IPS-20b (cell line): Measurements from ENCODE around the gene PFDN2.

Source experiments
- H3K27ac ChIP-seq: one replicate; pipeline ENCODE4 v1.5.1; 2013; ENCODE audit warnings: low read length
- H3K27me3 ChIP-seq: 2 replicates; pipeline ENCODE4 v1.6.1; 2013; ENCODE audit warnings: mild to moderate bottlenecking, low read length, inconsistent platforms; ENCODE audit not compliant: insufficient read depth
- H3K36me3 ChIP-seq: 2 replicates; pipeline ENCODE4 v1.6.1; 2013; ENCODE audit warnings: low read depth, mild to moderate bottlenecking, inconsistent platforms, low read length, moderate library complexity; ENCODE audit not compliant: insufficient read depth
- H3K4me1 ChIP-seq: 2 replicates; pipeline ENCODE4 v1.6.1; 2013; ENCODE audit warnings: mild to moderate bottlenecking, control low read depth, inconsistent platforms, low read length, moderate library complexity; ENCODE audit not compliant: insufficient read depth
- H3K4me3 ChIP-seq: 2 replicates; pipeline ENCODE4 v1.5.1; 2013; ENCODE audit warnings: mild to moderate bottlenecking, low read length, inconsistent platforms
- H3K9ac ChIP-seq: 2 replicates; pipeline ENCODE4 v1.6.1; 2013; ENCODE audit warnings: low read depth, mild to moderate bottlenecking, inconsistent platforms, low read length, moderate library complexity
- H3K9me3 ChIP-seq: 2 replicates; pipeline ENCODE4 v1.6.1; 2013; ENCODE audit warnings: mild to moderate bottlenecking, low read depth, low read length, inconsistent platforms; ENCODE audit not compliant: insufficient read depth

Gene PFDN2

GRCh38 chr1:161084597-161084988, 33.2 kb downstream of the PFDN2 start:
- H3K27ac ChIP-seq, result no peak overlapping the region
- no peaks in the 10 kb centered on the region for H3K9me3 ChIP-seq
- 0 out of 2 replicates have a peak, but pooled peaks cover 4% of the 10 kb centered on the region for H3K4me1 ChIP-seq
- no peak overlapping the region for H3K9ac ChIP-seq
- H3K4me3 ChIP-seq, result no peak overlapping the region
- H3K36me3 ChIP-seq, result no peaks in the 10 kb centered on the region
- H3K27me3 ChIP-seq, result no peaks in the 10 kb centered on the region

DNA sequence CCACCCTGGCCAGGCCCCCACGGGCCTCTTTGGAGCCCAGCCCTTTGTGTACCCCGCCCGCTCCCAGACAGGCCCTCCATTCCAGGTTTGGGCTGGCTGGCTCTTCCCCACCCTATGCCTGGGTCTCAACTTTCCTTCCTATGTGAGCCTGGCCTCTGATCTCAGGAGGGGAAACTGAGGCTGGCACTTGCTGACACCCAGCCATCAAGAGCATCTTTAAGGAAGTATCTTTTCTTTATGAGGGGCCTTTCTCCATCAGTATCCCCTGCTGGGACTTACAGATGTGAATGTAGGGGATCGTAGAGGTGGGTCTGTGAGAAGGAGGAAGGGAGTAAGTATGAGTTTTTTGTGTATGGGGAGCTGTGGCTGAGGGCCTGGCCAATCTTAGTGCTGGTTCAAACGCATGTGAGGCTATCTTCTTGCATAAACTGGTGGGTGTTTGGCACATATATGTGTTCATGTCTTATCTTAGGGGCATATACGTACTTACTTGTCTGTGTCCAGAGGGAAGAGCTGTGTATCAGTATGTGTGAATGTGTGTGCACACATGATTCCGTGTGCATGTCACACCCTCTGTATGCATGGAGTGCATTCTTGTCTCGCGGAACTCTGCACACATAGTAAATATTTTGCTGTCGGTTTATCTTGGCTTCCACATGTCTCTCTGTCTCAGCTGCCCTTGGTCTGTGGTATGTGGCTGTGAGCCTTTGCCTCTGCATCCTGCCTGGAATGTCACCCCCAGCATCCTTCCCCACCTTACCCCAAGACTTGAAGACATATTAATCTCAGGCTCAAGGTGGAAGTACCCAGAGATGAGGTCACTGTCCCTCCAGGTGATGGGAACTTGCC, 33.9 kb downstream of the PFDN2 start:
- Histone ChIP-seq H3K27me3 (no peaks in the 10 kb centered on the region), H3K36me3 (no peaks in the 10 kb centered on the region), H3K27ac (no peak overlapping the region), H3K4me1 (0 out of 2 replicates have a peak, but pooled peaks cover 4% of the 10 kb centered on the region), H3K9me3 (no peaks in the 10 kb centered on the region), H3K9ac (no peak overlapping the region), H3K4me3 (no peak overlapping the region)

GRCh38 chr1:161082996-161083747, 34.7 kb downstream of the PFDN2 start:
- H3K9me3 ChIP-seq, result no peaks in the 10 kb centered on the region
- H3K27ac ChIP-seq, result no peak overlapping the region
- no peak overlapping the region for H3K4me3 ChIP-seq
- no peak overlapping the region for H3K9ac ChIP-seq
- 0 out of 2 replicates have a peak, but pooled peaks cover 4% of the 10 kb centered on the region for H3K4me1 ChIP-seq
- H3K27me3 ChIP-seq, result no peaks in the 10 kb centered on the region
- no peaks in the 10 kb centered on the region for H3K36me3 ChIP-seq

GRCh38 chr1:161082483-161082882, 35.4 kb downstream of the PFDN2 start:
- H3K27ac ChIP-seq, result no peak overlapping the region
- no peaks in the 10 kb centered on the region for H3K27me3 ChIP-seq
- no peaks in the 10 kb centered on the region for H3K36me3 ChIP-seq
- no peaks in the 10 kb centered on the region for H3K9me3 ChIP-seq
- H3K9ac ChIP-seq, result no peak overlapping the region
- no peak overlapping the region for H3K4me3 ChIP-seq
- 0 out of 2 replicates have a peak, but pooled peaks cover 4% of the 10 kb centered on the region for H3K4me1 ChIP-seq

GRCh38 chr1:161081519-161081918, 36.3 kb downstream of the PFDN2 start:
- no peak overlapping the region for H3K4me3 ChIP-seq
- no peak overlapping the region for H3K27ac ChIP-seq
- H3K27me3 ChIP-seq, result no peaks in the 10 kb centered on the region
- 0 out of 2 replicates have a peak, but pooled peaks cover 4% of the 10 kb centered on the region for H3K4me1 ChIP-seq
- no peak overlapping the region for H3K9ac ChIP-seq
- H3K9me3 ChIP-seq, result no peaks in the 10 kb centered on the region
- H3K36me3 ChIP-seq, result no peaks in the 10 kb centered on the region

GRCh38 chr1:161080441-161081405, 37.1 kb downstream of the PFDN2 start:
- H3K4me1 ChIP-seq, result 0 out of 2 replicates have a peak, but pooled peaks cover 4% of the 10 kb centered on the region
- H3K36me3 ChIP-seq, result no peaks in the 10 kb centered on the region
- no peak overlapping the region for H3K9ac ChIP-seq
- no peak overlapping the region for H3K27ac ChIP-seq
- no peaks in the 10 kb centered on the region for H3K27me3 ChIP-seq
- H3K4me3 ChIP-seq, result no peak overlapping the region
- H3K9me3 ChIP-seq, result no peaks in the 10 kb centered on the region

DNA sequence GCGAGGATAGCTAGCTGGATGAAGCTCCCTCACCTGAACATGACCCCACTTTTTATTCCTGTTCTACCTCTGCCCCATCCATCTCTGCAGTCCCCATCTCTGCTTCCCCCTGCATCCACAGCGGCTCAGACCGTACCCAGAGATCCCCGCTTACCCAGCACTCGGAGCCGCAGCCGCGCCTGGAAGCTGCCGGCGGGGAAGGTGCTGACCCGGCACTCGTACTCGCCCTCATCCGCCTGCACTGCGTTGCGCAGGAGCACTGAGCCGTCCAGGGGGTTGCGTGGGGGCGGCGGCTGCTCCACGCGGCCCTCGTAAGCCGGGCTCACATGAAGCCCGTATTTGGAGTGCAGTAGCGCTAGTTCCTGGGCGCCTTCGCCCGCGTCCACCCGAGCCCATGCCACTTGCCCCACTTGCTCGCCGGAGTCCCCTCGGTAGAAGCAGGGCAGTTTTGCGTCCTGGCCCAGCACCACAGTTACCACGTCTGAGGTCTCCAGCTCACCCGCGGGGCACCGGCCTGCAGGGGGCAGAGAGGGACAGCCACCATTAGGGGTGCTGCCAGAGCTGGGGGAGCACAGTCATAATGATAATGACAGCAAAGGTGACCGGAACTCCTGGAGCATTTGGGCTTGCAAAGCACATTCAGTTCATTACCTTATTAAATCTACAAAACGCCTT, 38.3 kb downstream of the PFDN2 start:
- no peak overlapping the region for H3K9ac ChIP-seq
- H3K36me3 ChIP-seq, result no peaks in the 10 kb centered on the region
- H3K9me3 ChIP-seq, result no peaks in the 10 kb centered on the region
- H3K4me1 ChIP-seq, result 0 out of 2 replicates have a peak, but pooled peaks cover 4% of the 10 kb centered on the region
- H3K4me3 ChIP-seq, result no peak overlapping the region
- H3K27ac ChIP-seq, result no peak overlapping the region
- H3K27me3 ChIP-seq, result no peaks in the 10 kb centered on the region

DNA sequence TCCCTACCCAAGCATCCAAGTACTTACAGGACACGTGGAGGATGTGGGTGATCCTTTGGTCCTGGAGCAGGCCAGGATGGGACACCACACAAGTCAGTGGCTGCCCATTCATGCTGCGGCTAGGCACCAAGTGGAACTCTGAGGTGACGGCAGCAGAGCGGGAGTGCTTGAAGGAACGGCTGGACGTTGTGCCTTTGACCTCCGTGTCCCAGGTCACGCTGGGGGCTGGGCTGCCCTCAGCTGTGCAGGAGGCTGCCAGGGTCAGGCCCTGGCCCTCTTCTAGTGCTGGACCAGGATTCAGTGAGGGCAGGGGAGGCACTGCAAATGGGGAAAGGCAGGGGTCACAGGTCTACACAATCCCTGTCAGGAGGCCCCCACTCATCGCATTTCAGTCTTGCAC, 40.4 kb downstream of the PFDN2 start:
- no peak overlapping the region for H3K27ac ChIP-seq
- 0 out of 2 replicates have a peak, but pooled peaks cover 4% of the 10 kb centered on the region for H3K4me1 ChIP-seq
- no peak overlapping the region for H3K4me3 ChIP-seq
- H3K9me3 ChIP-seq, result no peaks in the 10 kb centered on the region
- no peak overlapping the region for H3K9ac ChIP-seq
- H3K27me3 ChIP-seq, result no peaks in the 10 kb centered on the region
- H3K36me3 ChIP-seq, result no peaks in the 10 kb centered on the region

DNA sequence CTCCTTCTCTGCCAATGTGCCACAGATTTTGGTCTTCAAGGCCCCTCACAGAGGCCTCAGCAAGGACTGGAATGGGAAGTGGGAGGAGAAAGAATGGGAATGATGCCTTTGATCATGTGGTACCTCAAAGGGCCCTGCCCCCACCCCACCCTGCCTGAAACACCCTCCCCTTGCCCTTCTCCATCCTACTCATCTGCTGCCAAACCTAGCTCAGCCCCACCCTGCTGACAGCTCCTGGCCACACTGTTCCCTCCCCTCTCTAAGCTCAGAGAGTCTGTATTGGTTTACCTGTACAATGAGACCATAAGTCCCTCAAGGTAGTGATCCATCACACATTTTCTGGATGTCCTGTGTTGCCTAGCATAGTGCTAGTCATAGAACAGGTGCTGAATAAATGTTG, 41.4 kb downstream of the PFDN2 start:
- Histone ChIP-seq H3K9me3 (no peaks in the 10 kb centered on the region), H3K4me3 (no peak overlapping the region), H3K4me1 (0 out of 2 replicates have a peak, but pooled peaks cover 4% of the 10 kb centered on the region), H3K27ac (no peak overlapping the region), H3K36me3 (no peaks in the 10 kb centered on the region), H3K27me3 (no peaks in the 10 kb centered on the region), H3K9ac (no peak overlapping the region; the same call in 1 of the 2 replicates)

GRCh38 chr1:161074676-161075368, 43.0 kb downstream of the PFDN2 start:
- no peak overlapping the region for H3K4me3 ChIP-seq
- H3K27ac ChIP-seq, result no peak overlapping the region
- no peaks in the 10 kb centered on the region for H3K36me3 ChIP-seq
- H3K4me1 ChIP-seq, result no peaks in the 10 kb centered on the region
- no peak overlapping the region for H3K9ac ChIP-seq
- H3K27me3 ChIP-seq, result no peaks in the 10 kb centered on the region
- no peaks in the 10 kb centered on the region for H3K9me3 ChIP-seq
